ENCODE measurements around the gene AUNIP.

DNA sequence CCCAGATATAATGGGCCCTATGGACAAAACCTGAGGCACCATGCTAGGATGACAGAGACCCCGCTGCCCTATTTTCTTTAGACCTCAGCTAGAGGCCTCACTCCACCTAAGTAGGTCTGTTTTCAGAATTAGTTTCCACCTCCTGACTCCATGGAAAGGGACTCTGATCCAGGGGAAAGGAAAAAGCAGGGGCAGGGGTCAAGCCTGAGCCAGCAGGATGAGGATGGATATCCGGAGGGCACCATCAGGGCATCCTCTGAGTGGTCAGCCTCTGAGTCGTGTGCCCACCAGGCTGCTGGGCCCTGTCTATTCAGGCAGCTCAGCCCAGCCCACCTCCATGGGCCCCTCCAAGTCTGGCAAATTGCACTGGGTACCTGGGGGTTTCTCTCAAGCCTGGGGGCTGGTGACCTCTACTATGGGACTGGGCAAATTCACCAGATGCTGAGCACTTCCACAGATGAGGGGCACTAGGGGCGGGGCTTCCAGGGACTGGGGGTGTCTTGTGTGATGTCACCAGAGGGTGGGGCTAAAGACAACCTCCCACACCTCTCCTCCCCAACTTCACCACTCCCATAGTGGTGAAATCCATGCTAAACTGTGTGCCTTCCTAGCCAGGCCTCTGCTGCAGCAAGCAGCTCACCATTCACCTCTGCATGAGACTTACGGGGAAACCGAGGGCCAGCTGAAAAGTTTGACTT is 10.8 kb upstream of the AUNIP start:
- no peak for TF ChIP-seq POLR2A (IDR thresholded peaks at IDR 0.05)
- no peak for TF ChIP-seq CTCF (IDR thresholded peaks at IDR 0.05)
